ENCODE data around the gene TMEM74B.

GRCh38 chr20:1164871-1165270 lies 19.9 kb downstream of the TMEM74B start:
- TF ChIP-seq, protein P1, sequence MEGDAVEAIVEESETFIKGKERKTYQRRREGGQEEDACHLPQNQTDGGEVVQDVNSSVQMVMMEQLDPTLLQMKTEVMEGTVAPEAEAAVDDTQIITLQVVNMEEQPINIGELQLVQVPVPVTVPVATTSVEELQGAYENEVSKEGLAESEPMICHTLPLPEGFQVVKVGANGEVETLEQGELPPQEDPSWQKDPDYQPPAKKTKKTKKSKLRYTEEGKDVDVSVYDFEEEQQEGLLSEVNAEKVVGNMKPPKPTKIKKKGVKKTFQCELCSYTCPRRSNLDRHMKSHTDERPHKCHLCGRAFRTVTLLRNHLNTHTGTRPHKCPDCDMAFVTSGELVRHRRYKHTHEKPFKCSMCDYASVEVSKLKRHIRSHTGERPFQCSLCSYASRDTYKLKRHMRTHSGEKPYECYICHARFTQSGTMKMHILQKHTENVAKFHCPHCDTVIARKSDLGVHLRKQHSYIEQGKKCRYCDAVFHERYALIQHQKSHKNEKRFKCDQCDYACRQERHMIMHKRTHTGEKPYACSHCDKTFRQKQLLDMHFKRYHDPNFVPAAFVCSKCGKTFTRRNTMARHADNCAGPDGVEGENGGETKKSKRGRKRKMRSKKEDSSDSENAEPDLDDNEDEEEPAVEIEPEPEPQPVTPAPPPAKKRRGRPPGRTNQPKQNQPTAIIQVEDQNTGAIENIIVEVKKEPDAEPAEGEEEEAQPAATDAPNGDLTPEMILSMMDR (IDR thresholded peaks at IDR 0.05): no peak
- no peak for TF ChIP-seq ZFX (IDR thresholded peaks at IDR 0.05; ENCODE audit: borderline replicate concordance)
